Measurements from ENCODE around the gene SEMA3G.

The SEMA3G gene

DNA sequence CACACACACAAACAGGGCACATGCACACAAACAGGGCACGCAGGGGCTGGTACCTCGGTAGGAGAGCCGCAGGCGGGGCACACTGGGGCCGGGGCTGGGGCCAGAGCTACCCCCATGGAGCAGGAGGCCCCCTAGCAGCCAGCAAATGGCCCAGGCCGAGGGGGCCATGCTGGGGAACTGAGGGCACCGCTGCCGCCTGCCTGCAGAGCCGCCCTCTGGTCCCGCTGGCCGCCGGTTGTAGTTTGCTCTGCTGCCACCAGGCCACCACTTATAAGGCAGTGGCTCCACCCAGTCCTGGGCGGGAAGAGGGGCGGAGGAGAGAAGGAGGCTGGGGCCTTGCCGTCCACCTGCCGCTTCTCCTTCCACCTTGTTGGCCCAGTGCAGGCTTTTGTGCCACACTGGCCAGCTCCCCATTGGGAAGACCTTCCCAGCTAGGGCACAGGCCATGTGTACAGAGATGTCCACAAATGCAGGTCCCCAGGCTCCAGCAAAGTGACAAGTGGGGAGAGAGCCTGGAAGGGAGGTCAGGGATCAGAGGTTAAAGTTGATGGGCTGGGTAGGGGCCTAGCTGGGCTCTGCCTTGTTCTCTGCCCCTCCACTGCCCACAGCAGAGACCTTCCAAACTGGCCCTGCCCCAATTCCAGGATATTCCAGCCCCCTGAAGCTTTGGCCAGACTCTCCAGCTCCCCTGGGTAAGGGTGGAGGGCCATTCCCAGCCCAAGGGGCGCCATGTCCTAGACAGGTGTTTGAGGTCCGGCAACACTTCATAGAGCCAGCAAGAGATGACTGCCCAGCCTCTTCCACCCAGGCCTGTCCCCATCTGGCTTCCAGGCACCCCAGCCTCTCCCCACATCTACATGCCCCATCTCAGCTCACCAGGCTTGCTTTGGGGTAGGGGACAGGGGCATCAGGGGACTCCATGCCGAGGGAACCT is at the start of gene SEMA3G:
Gene SEMA3G (minus strand): TSS at position 244 of the 934 bp plus-strand sequence. CDS start 76 bp downstream, at position 168.
- DNase-seq = peak; percentile 73

DNA sequence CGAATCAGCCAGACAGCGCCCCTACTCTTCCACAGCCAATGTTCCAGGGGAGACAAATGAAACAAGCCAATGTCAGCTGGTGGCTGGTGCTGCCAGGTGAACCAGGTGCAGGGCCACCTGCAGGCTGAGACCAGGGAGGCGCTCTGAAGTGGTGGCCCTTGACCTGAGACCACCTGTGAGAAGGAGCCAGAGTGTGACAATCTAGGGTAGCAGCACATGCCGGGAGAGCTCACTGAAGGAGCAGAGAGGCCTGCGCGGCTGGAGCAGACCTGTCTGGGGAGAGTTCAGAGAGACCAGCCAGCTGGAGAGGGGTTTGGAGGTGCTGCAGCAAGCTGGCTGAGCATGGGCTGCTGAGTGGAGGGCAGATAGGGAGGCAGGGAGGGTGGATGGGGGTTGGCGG is 49.5 kb upstream of the SEMA3G start:
- DNase-seq = no peak

DNA sequence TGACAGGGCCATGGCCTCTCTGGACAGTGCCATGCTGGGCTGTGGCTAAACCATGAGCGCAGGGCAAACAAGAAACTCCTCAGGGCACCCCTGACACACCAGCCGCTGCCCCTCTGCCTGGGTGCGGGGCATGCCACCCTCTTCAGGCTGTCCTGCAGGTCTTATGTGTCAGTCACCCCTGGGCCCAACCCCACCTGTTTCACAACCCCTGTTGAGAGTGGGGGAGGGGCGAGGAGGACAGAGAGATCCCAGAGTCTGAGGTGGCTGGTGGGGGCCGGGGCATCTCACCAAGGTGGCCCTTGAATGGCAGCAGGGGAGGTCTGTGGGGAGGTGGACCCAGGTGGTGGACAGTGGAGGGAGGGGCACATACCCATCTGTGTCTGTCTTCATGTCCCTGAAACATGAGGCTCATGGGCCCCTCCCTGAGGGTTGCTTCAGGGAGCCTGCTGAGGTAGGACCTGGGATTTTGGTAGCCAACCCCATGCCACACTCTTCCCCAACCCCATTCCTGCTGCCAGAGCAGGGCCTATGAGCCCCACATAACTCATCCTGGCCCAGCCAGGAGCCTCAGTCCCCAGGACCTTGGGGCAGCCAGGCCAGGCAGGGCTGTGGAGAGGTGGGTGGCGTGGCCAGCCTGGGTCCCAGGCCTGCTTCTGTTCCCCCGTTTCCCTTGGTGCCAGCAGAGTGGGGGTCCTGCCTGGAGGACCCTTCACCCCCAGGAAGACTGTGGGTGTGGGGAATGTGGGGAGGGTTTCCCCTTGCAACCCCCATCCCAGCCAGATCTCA is 48.5 kb upstream of the SEMA3G start:
- DNase-seq = no peak

DNA sequence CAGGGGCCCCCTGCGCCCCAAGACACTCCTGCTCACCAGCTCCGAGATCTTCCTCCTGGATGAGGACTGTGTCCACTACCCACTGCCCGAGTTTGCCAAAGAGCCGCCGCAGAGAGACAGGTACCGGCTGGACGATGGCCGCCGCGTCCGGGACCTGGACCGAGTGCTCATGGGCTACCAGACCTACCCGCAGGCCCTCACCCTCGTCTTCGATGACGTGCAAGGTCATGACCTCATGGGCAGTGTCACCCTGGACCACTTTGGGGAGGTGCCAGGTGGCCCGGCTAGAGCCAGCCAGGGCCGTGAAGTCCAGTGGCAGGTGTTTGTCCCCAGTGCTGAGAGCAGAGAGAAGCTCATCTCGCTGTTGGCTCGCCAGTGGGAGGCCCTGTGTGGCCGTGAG is 47.2 kb upstream of the SEMA3G start:
- no peak for DNase-seq

DNA sequence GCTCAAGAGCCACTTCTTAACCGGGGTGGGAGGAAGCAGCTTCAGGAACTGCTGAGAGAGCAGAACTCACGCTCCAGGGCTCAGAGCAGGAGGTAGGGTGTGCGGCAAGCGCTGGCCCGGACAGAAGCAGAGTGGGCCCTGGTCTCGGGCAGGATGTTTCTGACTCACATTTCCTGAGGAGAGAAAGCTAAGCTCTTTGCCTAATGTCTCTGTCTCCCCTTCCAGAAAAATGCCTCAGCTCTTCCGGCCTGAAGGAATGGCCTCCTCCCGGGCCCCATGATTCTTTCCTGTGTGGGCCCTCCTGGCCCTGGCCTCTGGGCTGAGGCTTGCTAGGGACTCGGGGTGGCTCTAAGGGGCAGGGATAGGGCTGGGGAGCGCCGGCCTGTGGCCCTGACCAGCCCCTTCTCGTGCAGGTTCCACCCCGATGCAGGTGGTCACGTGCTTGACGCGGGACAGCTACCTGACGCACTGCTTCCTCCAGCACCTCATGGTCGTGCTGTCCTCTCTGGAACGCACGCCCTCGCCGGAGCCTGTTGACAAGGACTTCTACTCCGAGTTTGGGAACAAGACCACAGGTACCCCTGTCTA is 46.1 kb upstream of the SEMA3G start:
- DNase-seq = no peak

DNA sequence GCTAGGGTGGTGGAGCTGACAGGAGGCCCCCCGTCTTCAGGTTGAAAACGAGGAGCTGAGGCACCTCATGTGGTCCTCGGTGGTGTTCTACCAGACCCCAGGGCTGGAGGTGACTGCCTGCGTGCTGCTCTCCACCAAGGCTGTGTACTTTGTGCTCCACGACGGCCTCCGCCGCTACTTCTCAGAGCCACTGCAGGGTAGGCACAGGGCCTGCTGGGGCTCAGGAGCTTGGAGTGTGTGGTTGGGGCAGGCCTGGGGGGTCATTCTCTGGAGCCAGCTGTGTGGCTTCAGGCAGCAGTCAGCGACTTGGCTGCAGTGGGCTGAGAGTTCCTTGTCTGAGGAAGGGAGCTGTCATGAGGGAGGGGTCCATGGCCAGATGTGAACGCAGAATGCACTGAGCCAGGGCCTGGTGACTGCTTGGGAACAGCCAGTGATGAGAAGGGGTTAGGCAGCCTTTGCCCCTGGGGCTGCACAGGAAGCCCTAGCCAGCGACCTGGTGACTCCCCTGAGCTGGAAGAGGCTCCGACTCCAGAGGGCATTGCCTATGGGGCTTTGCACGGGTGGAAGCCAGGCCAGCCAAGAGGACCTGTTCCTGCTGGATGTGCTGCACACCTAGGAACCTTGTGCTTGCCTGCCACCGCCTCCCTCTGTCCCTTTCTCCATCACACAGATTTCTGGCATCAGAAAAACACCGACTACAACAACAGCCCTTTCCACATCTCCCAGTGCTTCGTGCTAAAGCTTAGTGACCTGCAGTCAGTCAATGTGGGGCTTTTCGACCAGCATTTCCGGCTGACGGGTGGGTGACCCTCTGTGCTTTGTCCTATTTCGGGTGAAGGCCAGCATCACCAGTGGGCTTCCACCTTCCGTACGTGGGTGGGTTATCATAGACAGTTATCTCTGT is 45.4 kb upstream of the SEMA3G start:
- no peak for DNase-seq

DNA sequence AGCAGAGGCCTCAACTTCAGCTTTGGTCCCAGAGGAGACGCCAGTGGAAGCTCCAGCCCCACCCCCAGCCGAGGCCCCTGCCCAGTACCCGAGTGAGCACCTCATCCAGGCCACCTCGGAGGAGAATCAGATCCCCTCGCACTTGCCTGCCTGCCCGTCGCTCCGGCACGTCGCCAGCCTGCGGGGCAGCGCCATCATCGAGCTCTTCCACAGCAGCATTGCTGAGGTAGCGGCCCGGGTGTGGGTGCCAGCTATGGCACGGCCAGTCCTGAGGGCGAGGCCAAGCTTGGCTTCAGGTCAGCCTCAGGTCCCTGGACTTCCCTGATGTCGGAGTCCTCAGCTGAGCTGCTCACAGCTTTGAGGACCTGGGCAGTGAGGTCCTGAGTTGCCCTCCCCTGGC is 44.5 kb upstream of the SEMA3G start:
- no peak for DNase-seq

DNA sequence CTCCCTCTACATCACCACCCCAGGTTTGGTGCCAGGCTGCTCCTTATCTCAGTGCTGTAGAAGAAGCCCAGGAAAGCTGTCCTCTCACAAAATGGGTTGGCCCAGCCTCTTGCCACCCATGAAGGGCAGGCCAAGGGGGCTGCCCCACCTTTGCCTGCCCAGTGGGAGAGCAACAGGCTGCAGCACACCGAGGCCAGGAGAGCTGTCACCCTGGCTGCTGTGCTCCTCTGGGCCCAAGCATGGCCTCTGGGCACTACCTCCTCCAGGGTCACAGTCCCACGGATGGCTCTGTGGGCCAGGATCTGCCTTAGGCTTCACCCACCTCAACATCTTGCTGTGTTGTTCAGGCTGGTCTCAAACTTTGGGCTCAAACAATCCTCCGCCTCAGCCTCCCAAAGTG is 43.8 kb upstream of the SEMA3G start:
- DNase-seq = no peak

DNA sequence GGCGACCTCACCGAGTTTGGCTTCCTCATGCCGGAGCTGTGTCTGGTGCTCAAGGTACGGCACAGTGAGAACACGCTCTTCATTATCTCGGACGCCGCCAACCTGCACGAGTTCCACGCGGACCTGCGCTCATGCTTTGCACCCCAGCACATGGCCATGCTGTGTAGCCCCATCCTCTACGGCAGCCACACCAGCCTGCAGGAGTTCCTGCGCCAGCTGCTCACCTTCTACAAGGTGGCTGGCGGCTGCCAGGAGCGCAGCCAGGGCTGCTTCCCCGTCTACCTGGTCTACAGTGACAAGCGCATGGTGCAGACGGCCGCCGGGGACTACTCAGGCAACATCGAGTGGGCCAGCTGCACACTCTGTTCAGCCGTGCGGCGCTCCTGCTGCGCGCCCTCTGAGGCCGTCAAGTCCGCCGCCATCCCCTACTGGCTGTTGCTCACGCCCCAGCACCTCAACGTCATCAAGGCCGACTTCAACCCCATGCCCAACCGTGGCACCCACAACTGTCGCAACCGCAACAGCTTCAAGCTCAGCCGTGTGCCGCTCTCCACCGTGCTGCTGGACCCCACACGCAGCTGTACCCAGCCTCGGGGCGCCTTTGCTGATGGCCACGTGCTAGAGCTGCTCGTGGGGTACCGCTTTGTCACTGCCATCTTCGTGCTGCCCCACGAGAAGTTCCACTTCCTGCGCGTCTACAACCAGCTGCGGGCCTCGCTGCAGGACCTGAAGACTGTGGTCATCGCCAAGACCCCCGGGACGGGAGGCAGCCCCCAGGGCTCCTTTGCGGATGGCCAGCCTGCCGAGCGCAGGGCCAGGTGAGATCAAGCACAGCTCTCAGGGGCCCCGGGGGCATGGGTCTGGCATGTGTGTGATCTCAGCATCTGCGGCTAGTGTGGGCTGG is 43.1 kb upstream of the SEMA3G start:
- no peak for DNase-seq

DNA sequence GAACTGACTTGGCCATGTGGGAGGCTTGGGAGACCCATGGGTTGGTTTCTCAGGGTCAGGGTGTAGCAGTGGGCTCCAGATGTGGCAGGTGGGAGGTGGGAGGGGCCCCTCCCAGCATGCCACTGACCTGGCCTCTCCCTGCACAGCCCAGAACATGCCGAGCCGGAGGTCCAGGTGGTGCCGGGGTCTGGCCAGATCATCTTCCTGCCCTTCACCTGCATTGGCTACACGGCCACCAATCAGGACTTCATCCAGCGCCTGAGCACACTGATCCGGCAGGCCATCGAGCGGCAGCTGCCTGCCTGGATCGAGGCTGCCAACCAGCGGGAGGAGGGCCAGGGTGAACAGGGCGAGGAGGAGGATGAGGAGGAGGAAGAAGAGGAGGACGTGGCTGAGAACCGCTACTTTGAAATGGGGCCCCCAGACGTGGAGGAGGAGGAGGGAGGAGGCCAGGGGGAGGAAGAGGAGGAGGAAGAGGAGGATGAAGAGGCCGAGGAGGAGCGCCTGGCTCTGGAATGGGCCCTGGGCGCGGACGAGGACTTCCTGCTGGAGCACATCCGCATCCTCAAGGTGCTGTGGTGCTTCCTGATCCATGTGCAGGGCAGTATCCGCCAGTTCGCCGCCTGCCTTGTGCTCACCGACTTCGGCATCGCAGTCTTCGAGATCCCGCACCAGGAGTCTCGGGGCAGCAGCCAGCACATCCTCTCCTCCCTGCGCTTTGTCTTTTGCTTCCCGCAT is 42.3 kb upstream of the SEMA3G start:
- no peak for DNase-seq

DNA sequence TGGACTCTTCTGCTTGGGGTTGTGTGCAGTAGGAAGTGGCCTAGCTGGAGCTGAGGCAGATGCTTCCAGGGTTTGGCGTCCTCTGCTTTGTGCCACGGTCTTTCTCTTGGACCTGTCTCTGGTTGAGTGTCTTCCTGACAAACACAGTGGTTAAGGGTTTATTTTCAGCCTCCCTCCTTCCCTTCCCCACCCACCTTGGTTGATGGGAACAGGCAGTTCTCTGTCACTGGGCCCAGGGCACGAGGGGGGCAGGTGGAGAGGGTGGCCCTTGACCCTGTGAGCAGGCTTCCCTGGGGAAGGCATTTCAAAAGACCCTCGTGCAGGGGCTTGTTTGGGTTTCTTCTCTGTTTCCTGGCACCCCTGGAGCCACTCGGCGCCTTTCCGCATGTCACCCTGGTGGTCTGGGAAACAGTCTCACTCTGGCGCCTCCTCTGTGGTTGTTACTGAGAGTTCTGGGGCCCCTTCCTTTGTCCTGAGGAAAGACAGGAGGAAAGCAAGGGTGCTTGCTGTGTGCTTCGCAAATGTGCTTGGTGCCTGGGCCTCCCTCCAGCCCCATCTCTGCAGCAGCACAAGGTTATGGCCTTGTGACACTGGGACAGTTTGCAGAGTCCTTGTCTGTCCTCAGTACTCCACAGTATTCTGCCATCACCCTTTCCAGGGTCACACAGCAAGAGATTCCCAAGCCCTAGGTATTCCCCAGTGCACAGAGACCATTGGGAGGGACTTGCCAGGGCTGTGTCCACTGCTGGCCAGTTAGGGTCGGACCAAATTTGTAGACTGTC is 40.0 kb upstream of the SEMA3G start:
- DNase-seq = no peak

DNA sequence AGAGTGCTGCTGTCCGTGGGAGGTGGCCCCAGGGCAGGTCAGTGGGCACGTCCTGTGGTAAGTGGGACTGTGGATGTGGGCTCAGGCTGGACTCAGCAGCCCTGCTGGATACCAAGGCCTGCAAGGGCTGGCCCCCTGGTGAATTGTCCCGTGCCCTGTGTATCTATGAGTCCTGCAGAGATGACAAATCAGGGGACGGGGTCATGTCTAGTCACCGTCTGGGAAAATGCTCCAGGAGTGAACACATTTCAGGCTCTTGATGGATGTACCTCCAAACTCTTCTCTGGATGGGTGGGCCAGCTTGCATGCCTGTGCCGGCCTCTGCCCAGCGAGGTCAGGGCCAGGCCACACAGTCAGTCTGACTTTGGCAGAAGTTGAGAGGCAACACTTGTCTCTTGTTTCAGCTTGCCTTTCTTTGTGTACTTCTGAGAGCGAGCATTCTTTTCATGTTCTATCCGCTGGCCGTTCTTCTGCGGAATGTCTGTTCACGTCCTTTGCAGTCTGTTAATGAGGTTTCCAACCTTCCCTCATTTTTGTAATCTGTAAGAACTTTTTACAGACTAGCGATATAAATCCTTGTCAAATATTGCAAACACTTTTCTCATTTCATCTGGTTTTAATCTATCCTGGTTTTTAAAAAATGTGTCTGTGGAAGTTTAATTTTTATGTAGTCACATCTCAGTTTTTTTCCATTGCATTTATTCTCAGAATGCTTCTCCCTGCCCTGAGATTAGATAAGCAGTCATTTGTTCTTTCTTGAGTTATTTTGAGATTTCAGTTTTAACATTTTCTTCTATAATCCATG is 38.9 kb upstream of the SEMA3G start:
- DNase-seq = no peak

DNA sequence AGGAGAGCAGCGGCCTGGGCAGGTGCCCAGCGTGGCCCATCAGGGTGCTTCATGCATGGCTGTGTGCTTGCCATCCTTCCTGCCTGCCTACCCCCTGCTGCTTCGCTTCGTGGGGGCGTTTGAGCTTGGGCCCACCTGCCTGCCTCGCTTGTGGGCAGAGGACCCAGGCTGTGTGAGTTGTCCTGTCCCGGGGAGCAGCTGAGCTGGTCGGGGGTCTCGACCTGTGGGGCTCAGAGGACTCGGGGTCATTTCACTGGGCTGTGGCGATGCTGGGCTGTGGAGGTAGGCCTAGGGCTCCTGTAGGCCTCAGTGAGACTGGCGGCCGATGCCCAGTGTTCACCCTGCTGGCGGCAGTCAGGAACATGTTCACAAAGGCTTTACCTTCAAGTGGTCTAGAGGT is 38.2 kb upstream of the SEMA3G start:
- DNase-seq = no peak

DNA sequence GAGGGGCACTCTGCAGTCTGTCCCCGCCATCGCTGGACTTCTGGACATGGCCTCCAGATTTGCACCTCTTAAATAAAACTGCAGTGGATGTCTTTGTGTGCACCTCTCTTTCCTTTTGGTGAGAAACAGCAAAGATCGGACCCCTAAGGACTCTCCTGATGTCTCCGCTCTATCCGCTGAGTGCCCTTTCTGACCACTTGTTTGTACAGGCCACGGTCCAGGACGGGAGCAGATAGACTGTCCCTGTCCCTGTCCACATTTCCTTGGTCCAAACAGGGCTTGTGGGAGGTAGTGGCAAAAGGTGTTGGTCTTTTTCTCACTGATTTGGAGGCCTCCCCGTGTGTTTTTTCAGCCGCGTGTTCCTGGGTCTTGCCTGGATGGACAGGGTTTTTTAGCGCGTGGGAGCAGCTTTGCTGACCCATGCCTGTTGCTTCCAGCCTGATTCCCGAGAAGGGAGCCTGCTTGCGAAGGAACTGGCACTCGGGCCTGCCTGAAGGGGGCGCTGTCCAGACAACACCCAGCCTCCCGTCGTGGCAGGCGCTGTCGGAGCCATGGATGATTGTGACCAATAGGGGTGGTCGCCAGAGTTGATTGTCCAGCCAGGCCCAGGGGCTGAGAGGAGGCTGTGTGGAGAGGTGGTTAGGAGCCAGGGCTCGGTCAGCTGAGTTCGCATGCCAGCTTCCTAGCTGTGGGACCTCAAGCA is 37.1 kb upstream of the SEMA3G start:
- no peak for DNase-seq

DNA sequence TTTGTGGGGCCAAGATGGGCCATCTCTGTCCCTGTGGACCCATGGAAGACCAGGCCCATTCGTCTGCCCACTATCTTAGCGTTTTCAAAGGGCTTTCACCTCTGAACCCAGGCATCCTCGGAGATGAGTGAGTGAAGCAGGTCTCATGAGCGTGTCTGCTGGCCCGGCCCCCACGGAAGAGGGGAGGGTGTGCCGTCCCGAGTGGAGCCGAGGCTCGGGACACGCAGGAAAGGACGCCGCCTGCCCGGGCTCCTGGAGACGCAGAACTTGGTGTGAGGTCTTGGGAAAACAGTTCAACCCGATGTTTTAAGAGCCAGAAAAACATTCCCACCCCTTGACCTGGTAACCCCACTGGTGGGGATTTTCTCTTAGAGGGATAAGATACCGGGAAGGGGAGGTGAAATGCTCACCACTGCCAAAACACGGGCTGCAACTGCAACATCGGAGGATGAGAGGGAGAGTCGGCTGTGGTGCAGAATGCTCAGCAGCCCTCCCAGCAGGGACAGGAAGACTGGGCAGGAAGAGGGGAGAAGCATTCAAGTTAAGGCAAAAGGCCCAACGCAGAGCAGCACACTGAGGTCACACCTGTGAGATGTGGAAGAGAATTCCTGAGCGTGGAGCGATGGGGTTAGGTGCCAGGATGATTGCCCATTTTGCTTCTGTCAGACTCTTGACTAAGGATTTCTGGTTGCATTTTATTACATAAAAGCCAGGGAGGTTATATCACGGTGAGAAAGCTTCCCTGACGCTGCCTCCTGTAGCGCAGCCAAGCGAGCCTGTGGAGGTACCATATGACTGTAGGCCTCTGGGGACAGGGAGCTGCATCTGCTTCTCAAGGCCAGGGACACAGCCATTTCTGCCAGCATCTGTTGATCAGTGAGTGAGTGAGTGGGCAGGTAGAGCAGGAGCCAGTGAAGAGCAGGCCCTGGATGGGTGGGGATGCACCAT is 36.1 kb upstream of the SEMA3G start:
- DNase-seq = peak; percentile 39

DNA sequence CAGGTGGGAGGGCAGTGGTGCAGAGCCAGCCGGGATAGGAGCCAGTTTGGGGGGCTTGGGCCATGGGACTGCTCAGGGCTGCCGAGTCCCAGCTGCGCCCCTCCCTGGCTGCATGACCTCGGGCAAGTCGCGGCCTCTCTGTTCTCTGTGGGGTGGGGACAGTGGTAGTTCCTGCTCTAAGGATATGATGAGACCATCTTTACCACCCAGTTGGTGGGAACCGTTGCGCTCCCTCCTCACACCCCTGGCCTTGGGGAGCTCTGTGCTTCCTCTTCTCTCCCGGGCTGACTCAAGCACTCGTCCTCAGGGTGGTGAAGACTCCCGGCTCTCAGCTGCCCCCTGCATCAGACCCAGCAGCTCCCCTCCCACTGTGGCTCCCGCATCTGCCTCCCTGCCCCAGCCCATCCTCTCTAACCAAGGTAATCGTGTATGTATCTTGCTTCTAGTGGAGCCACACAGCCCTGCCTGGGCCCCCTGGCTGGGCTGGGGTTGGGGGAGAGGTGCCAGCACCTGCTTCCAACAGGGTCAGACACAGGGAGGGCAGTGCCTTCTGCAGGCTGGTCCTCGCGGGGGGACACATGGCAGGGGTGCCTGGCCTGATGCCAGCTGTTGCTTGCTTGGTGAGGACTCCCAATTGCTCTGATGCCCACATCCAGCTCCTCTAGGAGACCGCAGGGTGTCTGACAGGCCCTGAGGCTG is 35.1 kb upstream of the SEMA3G start:
- DNase-seq = no peak

Data from right forelimb (tissue), 1 donor.